ENCODE results near the gene OR10A7.

Gene OR10A7

GRCh38 chr12:55253281-55253680 is 32.5 kb downstream of the OR10A7 start:
- no peak for TF ChIP-seq CTCF (IDR thresholded peaks at IDR 0.05; ENCODE audit: insufficient read depth, low read length, missing control alignments)

GRCh38 chr12:55256831-55257230 is 36.0 kb downstream of the OR10A7 start:
- no peak overlapping the region for H3K4me3 ChIP-seq (ENCODE audit: low read depth, low read length)
- no peak for TF ChIP-seq CTCF (IDR thresholded peaks at IDR 0.05; ENCODE audit: insufficient read depth, low read length, missing control alignments)
- ChIA-PET CTCF (no interaction called here), POLR2A (no interaction called here)
- no peak for DNase-seq (ENCODE audit: low read depth, low spot score)

More at GRCh38 chr12:55253281-55253680, 32.5 kb downstream of the OR10A7 start:
- ChIA-PET CTCF (no interaction called here), POLR2A (no interaction called here)
- no peak overlapping the region for H3K4me3 ChIP-seq (ENCODE audit: low read depth, low read length)
- no peak for DNase-seq (ENCODE audit: low read depth, low spot score)

- no peak for DNase-seq (ENCODE audit: low read depth, low spot score)
- no peak for TF ChIP-seq CTCF (IDR thresholded peaks at IDR 0.05; ENCODE audit: insufficient read depth, low read length, missing control alignments)
- ChIA-PET POLR2A (no interaction called here), CTCF (no interaction called here)
- no peak overlapping the region for H3K4me3 ChIP-seq (ENCODE audit: low read depth, low read length)
Measured at GRCh38 chr12:55258303-55258702, 37.5 kb downstream of the OR10A7 start.
